HEK293 (cell line): ENCODE data around the gene DCTN3.
A peak's percentile ranks its signal among the peaks of the same experiment; 100 is the strongest.

Experiments used
- CTCF ChIA-PET: fragments of 350-600 bp; formaldehyde crosslinking; extraction: SDS; loops from one replicate; lab custom pipeline; 2021; ENCODE audit warnings: antibody characterized with exemption; lab: Yijun Ruan, JAX
- POLR2A ChIA-PET: fragments of 300-600 bp; formaldehyde crosslinking; extraction: SDS; loops from one replicate; lab custom pipeline; 2020; ENCODE audit warnings: antibody characterized with exemption, inconsistent platforms; lab: Yijun Ruan, JAX
- H3K27ac ChIP-seq: fragments of 200-500 bp; sonication (Bioruptor generic); 2 replicates; pipeline ENCODE4 v1.5.1; 2014; ENCODE audit warnings: low read depth, low read length, control low read depth, inconsistent platforms; ENCODE audit errors: extremely low read depth
- H3K36me3 ChIP-seq, 2 experiments: fragments of 200-500 bp in 1 of 2; sonication (Bioruptor generic) in 1 of 2; 1 replicate in 1 of 2; 2 replicates in 1 of 2; pipeline ENCODE4 v1.5.1; 2014 to 2017; ENCODE audit warnings: inconsistent platforms in 2 of 2, low read length in 2 of 2; ENCODE audit not compliant: control insufficient read depth in 2 of 2, insufficient read depth in 1 of 2
- H3K4me1 ChIP-seq: fragments of 200-500 bp; sonication (Bioruptor generic); 2 replicates; pipeline ENCODE4 v1.5.1; 2014; ENCODE audit warnings: mild to moderate bottlenecking, low read length, inconsistent platforms; ENCODE audit not compliant: control insufficient read depth, insufficient read depth
- H3K4me3 ChIP-seq: 2 replicates; pipeline ENCODE4 v1.5.1; 2011; ENCODE audit warnings: low read depth, mild to moderate bottlenecking, control low read depth, low read length, moderate library complexity
- H3K9me3 ChIP-seq: fragments of 200-500 bp; sonication (Bioruptor generic); 2 replicates; pipeline ENCODE4 v1.5.1; 2014; ENCODE audit warnings: low read depth, low read length, inconsistent platforms; ENCODE audit not compliant: control insufficient read depth, insufficient read depth
- BCL11B ChIP-seq: fragments of 450-650 bp; formaldehyde crosslinking; IDR thresholded peaks from 2 replicates; pipeline ENCODE4 v1.5.1; 2016; ENCODE audit warnings: low read depth, missing biosample characterization, missing genetic modification characterization
- GLIS1 ChIP-seq: fragments of 450-650 bp; formaldehyde crosslinking; IDR thresholded peaks from 2 replicates; pipeline ENCODE4 v1.5.1; 2016; ENCODE audit warnings: missing biosample characterization, missing genetic modification characterization
- HOXD13 ChIP-seq: sonication (generic); formaldehyde crosslinking; IDR thresholded peaks from 2 replicates; pipeline ENCODE4 v1.8.0; 2022; ENCODE audit warnings: missing genetic modification reagents, borderline replicate concordance
- IKZF3 ChIP-seq: fragments of 450-650 bp; IDR thresholded peaks from 2 replicates; pipeline ENCODE4 v1.5.0; 2018; ENCODE audit warnings: missing biosample characterization, mild to moderate bottlenecking, missing genetic modification characterization, moderate library complexity
- KLF9 ChIP-seq: fragments of 450-650 bp; formaldehyde crosslinking; IDR thresholded peaks from 2 replicates; pipeline ENCODE4 v1.5.1; 2016; ENCODE audit warnings: missing biosample characterization, missing genetic modification characterization, low read depth
- ZNF155 ChIP-seq: fragments of 450-650 bp; formaldehyde crosslinking; IDR thresholded peaks from 2 replicates; pipeline ENCODE4 v1.5.1; 2016; ENCODE audit warnings: missing biosample characterization, missing genetic modification characterization
- ZNF24 ChIP-seq: fragments of 450-650 bp; formaldehyde crosslinking; IDR thresholded peaks from 2 replicates; pipeline ENCODE4 v1.5.1; 2016; ENCODE audit warnings: missing biosample characterization, missing genetic modification characterization
- ZNF274 ChIP-seq, 2 experiments: fragments of 200-500 bp in 1 of 2; fragments of 450-650 bp in 1 of 2; sonication (Bioruptor generic) in 1 of 2; formaldehyde crosslinking in 1 of 2; IDR thresholded peaks; 2 replicates each; pipeline versions ENCODE4 v1.5.1 to v1.6.1; 2014 to 2016; ENCODE audit warnings: borderline replicate concordance in 1 of 2, inconsistent platforms in 1 of 2, low read length in 1 of 2, missing biosample characterization in 1 of 2, missing genetic modification characterization in 1 of 2
- ZNF302 ChIP-seq: fragments of 450-650 bp; formaldehyde crosslinking; IDR thresholded peaks from 2 replicates; pipeline ENCODE4 v1.5.1; 2016; ENCODE audit warnings: missing biosample characterization, missing genetic modification characterization, low read depth
- ZNF560 ChIP-seq: fragments of 450-650 bp; formaldehyde crosslinking; IDR thresholded peaks from 2 replicates; pipeline ENCODE4 v1.5.1; 2017; ENCODE audit warnings: missing biosample characterization, missing genetic modification characterization, borderline replicate concordance
- ZNF621 ChIP-seq: fragments of 450-650 bp; formaldehyde crosslinking; IDR thresholded peaks from 2 replicates; pipeline ENCODE4 v1.5.1; 2017; ENCODE audit warnings: missing biosample characterization, missing genetic modification characterization
- ZNF654 ChIP-seq: fragments of 450-650 bp; formaldehyde crosslinking; IDR thresholded peaks from 2 replicates; pipeline ENCODE4 v1.5.1; 2016; ENCODE audit warnings: low read depth, missing biosample characterization, missing genetic modification characterization
- ZNF707 ChIP-seq: fragments of 450-650 bp; formaldehyde crosslinking; IDR thresholded peaks from 2 replicates; pipeline ENCODE4 v1.5.1; 2016; ENCODE audit warnings: missing biosample characterization, missing genetic modification characterization
- ZNF830 ChIP-seq: fragments of 450-650 bp; IDR thresholded peaks from 2 replicates; pipeline ENCODE4 v1.5.0; 2018; ENCODE audit warnings: missing biosample characterization, missing genetic modification characterization, low read depth, mild to moderate bottlenecking, moderate library complexity
- ZNF837 ChIP-seq: fragments of 450-650 bp; formaldehyde crosslinking; IDR thresholded peaks from 2 replicates; pipeline ENCODE4 v1.5.1; 2016; ENCODE audit warnings: missing biosample characterization, missing genetic modification characterization
- TF ChIP-seq, protein P1 (sequence below): fragments of 450-650 bp; formaldehyde crosslinking; IDR thresholded peaks from 2 replicates; pipeline ENCODE4 v1.5.1; 2016; ENCODE audit warnings: missing biosample characterization, missing genetic modification characterization, borderline replicate concordance
- TF ChIP-seq, protein P2 (sequence below): fragments of 450-650 bp; formaldehyde crosslinking; IDR thresholded peaks from 2 replicates; pipeline ENCODE4 v1.5.1; 2016; ENCODE audit warnings: missing biosample characterization, missing genetic modification characterization
- TF ChIP-seq, protein P3 (sequence below): fragments of 450-650 bp; formaldehyde crosslinking; IDR thresholded peaks from 2 replicates; pipeline ENCODE4 v1.5.1; 2016; ENCODE audit warnings: missing biosample characterization, missing genetic modification characterization, low read depth
- TF ChIP-seq, protein P4 (sequence below): fragments of 450-650 bp; formaldehyde crosslinking; IDR thresholded peaks from 2 replicates; pipeline ENCODE4 v1.5.1; 2016; ENCODE audit warnings: missing biosample characterization, missing genetic modification characterization
- TF ChIP-seq, protein P5 (sequence below): fragments of 450-650 bp; IDR thresholded peaks from 2 replicates; pipeline ENCODE4 v1.5.1; 2018; ENCODE audit warnings: missing biosample characterization, missing genetic modification characterization

Gene DCTN3

DNA sequence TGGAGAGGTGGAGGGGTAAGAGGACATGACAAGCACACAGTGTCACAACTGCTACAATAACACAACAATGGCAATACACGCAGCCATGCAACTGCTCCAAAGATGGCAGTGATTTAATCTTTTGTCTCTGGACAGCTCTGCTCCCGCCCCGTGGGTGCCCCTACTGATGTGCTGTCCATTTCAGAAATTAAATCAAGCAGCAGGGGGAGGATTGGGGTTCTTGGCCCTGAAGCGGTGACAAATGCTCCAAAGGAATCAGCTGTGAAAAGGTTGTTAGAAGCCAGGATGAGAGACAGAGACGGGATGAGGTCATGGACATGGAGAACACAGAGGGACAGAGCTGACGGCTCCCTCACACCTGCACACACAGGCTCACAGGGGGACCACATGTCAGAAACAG is 53.3 kb downstream of the DCTN3 start (continued):
- TF ChIP-seq, protein P1, sequence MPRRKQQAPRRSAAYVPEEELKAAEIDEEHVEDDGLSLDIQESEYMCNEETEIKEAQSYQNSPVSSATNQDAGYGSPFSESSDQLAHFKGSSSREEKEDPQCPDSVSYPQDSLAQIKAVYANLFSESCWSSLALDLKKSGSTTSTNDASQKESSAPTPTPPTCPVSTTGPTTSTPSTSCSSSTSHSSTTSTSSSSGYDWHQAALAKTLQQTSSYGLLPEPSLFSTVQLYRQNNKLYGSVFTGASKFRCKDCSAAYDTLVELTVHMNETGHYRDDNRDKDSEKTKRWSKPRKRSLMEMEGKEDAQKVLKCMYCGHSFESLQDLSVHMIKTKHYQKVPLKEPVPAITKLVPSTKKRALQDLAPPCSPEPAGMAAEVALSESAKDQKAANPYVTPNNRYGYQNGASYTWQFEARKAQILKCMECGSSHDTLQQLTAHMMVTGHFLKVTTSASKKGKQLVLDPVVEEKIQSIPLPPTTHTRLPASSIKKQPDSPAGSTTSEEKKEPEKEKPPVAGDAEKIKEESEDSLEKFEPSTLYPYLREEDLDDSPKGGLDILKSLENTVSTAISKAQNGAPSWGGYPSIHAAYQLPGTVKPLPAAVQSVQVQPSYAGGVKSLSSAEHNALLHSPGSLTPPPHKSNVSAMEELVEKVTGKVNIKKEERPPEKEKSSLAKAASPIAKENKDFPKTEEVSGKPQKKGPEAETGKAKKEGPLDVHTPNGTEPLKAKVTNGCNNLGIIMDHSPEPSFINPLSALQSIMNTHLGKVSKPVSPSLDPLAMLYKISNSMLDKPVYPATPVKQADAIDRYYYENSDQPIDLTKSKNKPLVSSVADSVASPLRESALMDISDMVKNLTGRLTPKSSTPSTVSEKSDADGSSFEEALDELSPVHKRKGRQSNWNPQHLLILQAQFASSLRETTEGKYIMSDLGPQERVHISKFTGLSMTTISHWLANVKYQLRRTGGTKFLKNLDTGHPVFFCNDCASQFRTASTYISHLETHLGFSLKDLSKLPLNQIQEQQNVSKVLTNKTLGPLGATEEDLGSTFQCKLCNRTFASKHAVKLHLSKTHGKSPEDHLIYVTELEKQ (tag by site-specific recombination) = no peak
- TF ChIP-seq, protein P2, sequence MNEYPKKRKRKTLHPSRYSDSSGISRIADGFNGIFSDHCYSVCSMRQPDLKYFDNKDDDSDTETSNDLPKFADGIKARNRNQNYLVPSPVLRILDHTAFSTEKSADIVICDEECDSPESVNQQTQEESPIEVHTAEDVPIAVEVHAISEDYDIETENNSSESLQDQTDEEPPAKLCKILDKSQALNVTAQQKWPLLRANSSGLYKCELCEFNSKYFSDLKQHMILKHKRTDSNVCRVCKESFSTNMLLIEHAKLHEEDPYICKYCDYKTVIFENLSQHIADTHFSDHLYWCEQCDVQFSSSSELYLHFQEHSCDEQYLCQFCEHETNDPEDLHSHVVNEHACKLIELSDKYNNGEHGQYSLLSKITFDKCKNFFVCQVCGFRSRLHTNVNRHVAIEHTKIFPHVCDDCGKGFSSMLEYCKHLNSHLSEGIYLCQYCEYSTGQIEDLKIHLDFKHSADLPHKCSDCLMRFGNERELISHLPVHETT (tag by site-specific recombination) = no peak
- TF ChIP-seq, protein P3, sequence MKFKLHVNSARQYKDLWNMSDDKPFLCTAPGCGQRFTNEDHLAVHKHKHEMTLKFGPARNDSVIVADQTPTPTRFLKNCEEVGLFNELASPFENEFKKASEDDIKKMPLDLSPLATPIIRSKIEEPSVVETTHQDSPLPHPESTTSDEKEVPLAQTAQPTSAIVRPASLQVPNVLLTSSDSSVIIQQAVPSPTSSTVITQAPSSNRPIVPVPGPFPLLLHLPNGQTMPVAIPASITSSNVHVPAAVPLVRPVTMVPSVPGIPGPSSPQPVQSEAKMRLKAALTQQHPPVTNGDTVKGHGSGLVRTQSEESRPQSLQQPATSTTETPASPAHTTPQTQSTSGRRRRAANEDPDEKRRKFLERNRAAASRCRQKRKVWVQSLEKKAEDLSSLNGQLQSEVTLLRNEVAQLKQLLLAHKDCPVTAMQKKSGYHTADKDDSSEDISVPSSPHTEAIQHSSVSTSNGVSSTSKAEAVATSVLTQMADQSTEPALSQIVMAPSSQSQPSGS (tag by site-specific recombination) = no peak
- TF ChIP-seq, all 188 proteins: peak for 0

DNA sequence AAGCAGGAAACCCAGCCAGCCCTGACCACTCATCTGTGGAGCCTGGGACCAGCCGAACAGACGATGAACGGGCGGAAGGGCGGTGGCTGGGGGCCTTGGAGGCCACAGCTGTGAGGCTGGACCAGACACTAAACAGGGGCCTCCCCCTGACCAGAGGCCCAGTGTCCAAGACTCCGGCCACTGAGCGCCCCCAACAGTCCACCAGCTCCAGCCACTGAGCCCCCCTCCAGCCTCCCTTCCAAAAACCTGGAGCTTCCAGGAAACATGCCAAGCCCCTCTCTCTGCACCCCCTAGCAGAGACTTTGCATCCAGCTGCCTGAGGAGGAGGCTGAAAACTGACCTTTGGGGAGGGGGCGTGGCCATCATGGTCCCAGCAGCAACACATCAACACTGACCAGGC is 54.0 kb downstream of the DCTN3 start:
- POLR2A ChIA-PET = no interaction called here
- TF ChIP-seq ZNF155 (no peak), ZNF24 (no peak), ZNF707 (no peak), ZNF302 (no peak), ZNF274 (IDR thresholded peaks at IDR 0.05; ENCODE audit: low read length) (no peak), ZNF274 (tag by site-specific recombination; IDR thresholded peaks at IDR 0.05; ENCODE audit: borderline replicate concordance) (no peak), ZNF837 (tag by site-specific recombination) (no peak), ZNF560 (tag by site-specific recombination) (no peak), KLF9 (tag by site-specific recombination) (0 out of 2 replicates have a peak, but pooled peaks have one; percentile 30), ZNF621 (tag by site-specific recombination) (no peak)
- TF ChIP-seq, all 188 proteins: peak for 1
- CTCF ChIA-PET = interaction anchor here (0.7 to 1.0 kb wide), 2 partner anchors 10 to 14 kb away, joined by 3 read pairs; no protein-coding TSS in a partner anchor

DNA sequence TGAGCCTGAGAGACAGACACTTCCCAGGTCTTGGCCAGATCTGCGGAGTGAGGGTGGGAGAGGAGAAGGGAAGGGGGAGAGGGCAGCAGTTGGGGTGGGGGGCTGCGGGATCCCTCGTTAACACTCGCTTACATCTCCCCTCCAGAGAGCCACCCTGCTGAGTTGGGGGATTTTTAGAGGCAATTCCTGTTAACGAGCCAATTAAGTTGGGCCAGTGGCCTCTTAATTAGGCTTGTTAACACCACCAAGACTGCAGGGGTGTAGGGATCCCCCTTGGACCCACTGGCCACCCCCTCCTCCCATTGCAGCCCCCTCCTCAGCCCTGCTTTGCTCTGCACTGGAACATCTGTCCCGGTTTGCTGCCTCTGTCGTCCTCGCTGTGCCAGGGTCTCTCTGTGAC is 54.4 kb downstream of the DCTN3 start:
- ChIA-PET CTCF (no interaction called here), POLR2A (no interaction called here)
- H3K9me3 ChIP-seq = no peaks in the 10 kb centered on the region
- H3K4me1 ChIP-seq = no peaks in the 10 kb centered on the region
- no peaks in the 10 kb centered on the region for H3K36me3 ChIP-seq
- H3K27ac ChIP-seq = no peak overlapping the region
- no peak overlapping the region for H3K4me3 ChIP-seq
- TF ChIP-seq, protein P4, sequence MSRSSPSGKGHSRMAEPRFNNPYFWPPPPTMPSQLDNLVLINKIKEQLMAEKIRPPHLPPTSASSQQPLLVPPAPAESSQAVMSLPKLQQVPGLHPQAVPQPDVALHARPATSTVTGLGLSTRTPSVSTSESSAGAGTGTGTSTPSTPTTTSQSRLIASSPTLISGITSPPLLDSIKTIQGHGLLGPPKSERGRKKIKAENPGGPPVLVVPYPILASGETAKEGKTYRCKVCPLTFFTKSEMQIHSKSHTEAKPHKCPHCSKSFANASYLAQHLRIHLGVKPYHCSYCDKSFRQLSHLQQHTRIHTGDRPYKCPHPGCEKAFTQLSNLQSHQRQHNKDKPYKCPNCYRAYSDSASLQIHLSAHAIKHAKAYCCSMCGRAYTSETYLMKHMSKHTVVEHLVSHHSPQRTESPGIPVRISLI (tag by site-specific recombination) = no peak
- TF ChIP-seq, protein P1 (tag by site-specific recombination) = no peak
- TF ChIP-seq HOXD13 (CRISPR knock-in tag) = no peak
- TF ChIP-seq, protein P5, sequence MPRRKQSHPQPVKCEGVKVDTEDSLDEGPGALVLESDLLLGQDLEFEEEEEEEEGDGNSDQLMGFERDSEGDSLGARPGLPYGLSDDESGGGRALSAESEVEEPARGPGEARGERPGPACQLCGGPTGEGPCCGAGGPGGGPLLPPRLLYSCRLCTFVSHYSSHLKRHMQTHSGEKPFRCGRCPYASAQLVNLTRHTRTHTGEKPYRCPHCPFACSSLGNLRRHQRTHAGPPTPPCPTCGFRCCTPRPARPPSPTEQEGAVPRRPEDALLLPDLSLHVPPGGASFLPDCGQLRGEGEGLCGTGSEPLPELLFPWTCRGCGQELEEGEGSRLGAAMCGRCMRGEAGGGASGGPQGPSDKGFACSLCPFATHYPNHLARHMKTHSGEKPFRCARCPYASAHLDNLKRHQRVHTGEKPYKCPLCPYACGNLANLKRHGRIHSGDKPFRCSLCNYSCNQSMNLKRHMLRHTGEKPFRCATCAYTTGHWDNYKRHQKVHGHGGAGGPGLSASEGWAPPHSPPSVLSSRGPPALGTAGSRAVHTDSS (tag by site-specific recombination) = no peak
- TF ChIP-seq BCL11B (tag by site-specific recombination) = no peak
- TF ChIP-seq ZNF302 = no peak
- TF ChIP-seq ZNF654 (tag by site-specific recombination) = no peak
- no peak for TF ChIP-seq IKZF3
- TF ChIP-seq GLIS1 = no peak
- TF ChIP-seq ZNF830 (tag by site-specific recombination) = no peak

More for the DNA sequence above, 54.0 kb downstream of the DCTN3 start:
- Histone ChIP-seq H3K27ac (no peak overlapping the region), H3K36me3 (no peaks in the 10 kb centered on the region), H3K4me3 (no peak overlapping the region), H3K9me3 (no peaks in the 10 kb centered on the region), H3K4me1 (no peaks in the 10 kb centered on the region)
